Fibroblast of villous mesenchyme (primary cell): ENCODE data around the gene FLT1. TPM values are rescaled to one million over a fixed set of nuclear protein-coding genes. Genes with fewer than 3 reads are reported as not detected.

Experiments
- DNase-seq: peaks from one replicate; pipeline ENCODE4 v3.0.0-alpha.2; 2010; ENCODE audit warnings: low read depth
- H3K4me3 ChIP-seq: 2 replicates; pipeline ENCODE4 v1.5.1; 2011; ENCODE audit warnings: low read depth, mild to moderate bottlenecking, low read length
- CTCF ChIP-seq: IDR thresholded peaks from 2 replicates; pipeline ENCODE4 v1.5.1; 2012; ENCODE audit warnings: low read depth, mild to moderate bottlenecking, low read length; ENCODE audit not compliant: insufficient read depth
- total RNA-seq: library from RNA; depleted of rRNA; stranded (reverse); fragments of >200 nt; gene quantifications from 2 replicates; pipeline ENCODE4 v1.2.3, GENCODE V29; 2012

Gene FLT1
- total RNA-seq, 1 donor = 12.1 TPM

- DNase-seq = no peak
- no peak for TF ChIP-seq CTCF
- H3K4me3 ChIP-seq = no peak overlapping the region
These were observed 36.3 kb downstream of the FLT1 start for GRCh38 chr13:28458608-28459007.

GRCh38 chr13:28458051-28458450, 36.9 kb downstream of the FLT1 start:
- no peak overlapping the region for H3K4me3 ChIP-seq
- TF ChIP-seq CTCF = no peak
- DNase-seq = no peak

- TF ChIP-seq CTCF = no peak
- no peak overlapping the region for H3K4me3 ChIP-seq
- DNase-seq = no peak
These were observed 37.4 kb downstream of the FLT1 start for GRCh38 chr13:28457521-28457920.

- DNase-seq = no peak
- no peak overlapping the region for H3K4me3 ChIP-seq
- no peak for TF ChIP-seq CTCF
These were observed 39.2 kb downstream of the FLT1 start for GRCh38 chr13:28455580-28456194.

GRCh38 chr13:28452755-28453154, 42.2 kb downstream of the FLT1 start:
- no peak overlapping the region for H3K4me3 ChIP-seq
- no peak for TF ChIP-seq CTCF
- no peak for DNase-seq

GRCh38 chr13:28451482-28452217, 43.3 kb downstream of the FLT1 start:
- DNase-seq = no peak
- no peak overlapping the region for H3K4me3 ChIP-seq
- no peak for TF ChIP-seq CTCF
